SK-N-SH treated with all-trans-retinoic acid at 6 μM for 48 hours (cell line): ENCODE data around the gene TMC4.

Experiments
- ATAC-seq: fragments of 200-7000 bp; cut with Tn5 transposase; 3 replicates; pipeline ENCODE4 v1.9.1; 2020; ENCODE audit warnings: mild to moderate bottlenecking, moderate library complexity
- BACH2 ChIP-seq: fragments of 250-450 bp; sonication (Bioruptor Pico); IDR thresholded peaks from 2 replicates; pipeline ENCODE4 v1.9.0; 2021; ENCODE audit warnings: mild to moderate bottlenecking, borderline replicate concordance
- CSDC2 ChIP-seq: fragments of 250-450 bp; sonication (Bioruptor Pico); IDR thresholded peaks from 2 replicates; pipeline ENCODE4 v1.5.0; 2020; ENCODE audit warnings: mild to moderate bottlenecking, moderate library complexity
- ESRRG ChIP-seq: fragments of 250-450 bp; sonication (Bioruptor Pico); IDR thresholded peaks from 2 replicates; pipeline ENCODE4 v1.6.1; 2021; ENCODE audit warnings: mild to moderate bottlenecking
- GLIS3 ChIP-seq: fragments of 250-450 bp; sonication (Bioruptor Pico); IDR thresholded peaks from 2 replicates; pipeline ENCODE4 v1.5.0; 2020; ENCODE audit warnings: mild to moderate bottlenecking, moderate library complexity
- OSR1 ChIP-seq: fragments of 250-450 bp; sonication (Bioruptor Pico); IDR thresholded peaks from 2 replicates; pipeline ENCODE4 v1.8.0; 2022; ENCODE audit warnings: moderate library complexity, mild to moderate bottlenecking, inconsistent platforms
- PPARA ChIP-seq: fragments of 250-450 bp; sonication (Bioruptor Pico); IDR thresholded peaks from 2 replicates; pipeline ENCODE4 v1.5.0; 2020; ENCODE audit warnings: mild to moderate bottlenecking, borderline replicate concordance
- RARB ChIP-seq: fragments of 250-450 bp; sonication (Bioruptor Pico); IDR thresholded peaks from 2 replicates; pipeline ENCODE4 v1.8.0; 2021; ENCODE audit warnings: mild to moderate bottlenecking, moderate library complexity
- SNAI2 ChIP-seq: fragments of 250-450 bp; sonication (Bioruptor Pico); IDR thresholded peaks from 2 replicates; pipeline ENCODE4 v1.5.0; 2020; ENCODE audit warnings: mild to moderate bottlenecking, moderate library complexity
- TCF4 ChIP-seq: fragments of 250-450 bp; sonication (Bioruptor Pico); IDR thresholded peaks from 2 replicates; pipeline ENCODE4 v1.8.0; 2021; ENCODE audit warnings: mild to moderate bottlenecking, moderate library complexity, borderline replicate concordance
- TOX ChIP-seq: fragments of 250-450 bp; sonication (Bioruptor Pico); IDR thresholded peaks from 2 replicates; pipeline ENCODE4 v1.8.0; 2021; ENCODE audit warnings: mild to moderate bottlenecking, moderate library complexity, borderline replicate concordance
- ZC3H10 ChIP-seq: fragments of 250-450 bp; sonication (Bioruptor Pico); IDR thresholded peaks from 2 replicates; pipeline ENCODE4 v1.5.1; 2021; ENCODE audit warnings: mild to moderate bottlenecking, moderate library complexity
- ZFP3 ChIP-seq: fragments of 250-450 bp; sonication (Bioruptor Pico); IDR thresholded peaks from 2 replicates; pipeline ENCODE4 v1.5.0; 2020; ENCODE audit warnings: mild to moderate bottlenecking, moderate library complexity
- ZFP30 ChIP-seq: fragments of 450-650 bp; formaldehyde crosslinking; IDR thresholded peaks from 2 replicates; pipeline ENCODE4 v1.5.0; 2022; ENCODE audit warnings: mild to moderate bottlenecking, moderate library complexity
- ZNF565 ChIP-seq: fragments of 450-650 bp; formaldehyde crosslinking; conservative IDR thresholded peaks from 2 replicates; pipeline ENCODE4 v1.5.0; 2020; ENCODE audit warnings: low read depth, mild to moderate bottlenecking, moderate library complexity
- ZNF8 ChIP-seq: fragments of 450-650 bp; formaldehyde crosslinking; IDR thresholded peaks from 2 replicates; pipeline ENCODE4 v1.5.0; 2020; ENCODE audit warnings: mild to moderate bottlenecking, moderate library complexity
- TF ChIP-seq, protein P1 (sequence below): fragments of 250-450 bp; sonication (Bioruptor Pico); IDR thresholded peaks from 2 replicates; pipeline ENCODE4 v1.5.0; 2020; ENCODE audit warnings: mild to moderate bottlenecking, moderate library complexity
- TF ChIP-seq, protein P2 (sequence below): fragments of 250-450 bp; sonication (Bioruptor Pico); IDR thresholded peaks from 2 replicates; pipeline ENCODE4 v1.5.1; 2021; ENCODE audit warnings: mild to moderate bottlenecking, moderate library complexity
- TF ChIP-seq, protein P3 (sequence below): fragments of 250-450 bp; sonication (Bioruptor Pico); IDR thresholded peaks from 2 replicates; pipeline ENCODE4 v1.5.1; 2020; ENCODE audit warnings: low read depth, mild to moderate bottlenecking, moderate library complexity
- TF ChIP-seq, protein P4 (sequence below): fragments of 250-450 bp; sonication (Bioruptor Pico); IDR thresholded peaks from 2 replicates; pipeline ENCODE4 v1.8.0; 2020; ENCODE audit warnings: mild to moderate bottlenecking, moderate library complexity, borderline replicate concordance
- TF ChIP-seq, protein P5 (sequence below): fragments of 250-450 bp; sonication (Bioruptor Pico); IDR thresholded peaks from 2 replicates; pipeline ENCODE4 v1.8.0; 2021; ENCODE audit warnings: low read depth, mild to moderate bottlenecking, moderate library complexity, borderline replicate concordance

TMC4 gene

DNA sequence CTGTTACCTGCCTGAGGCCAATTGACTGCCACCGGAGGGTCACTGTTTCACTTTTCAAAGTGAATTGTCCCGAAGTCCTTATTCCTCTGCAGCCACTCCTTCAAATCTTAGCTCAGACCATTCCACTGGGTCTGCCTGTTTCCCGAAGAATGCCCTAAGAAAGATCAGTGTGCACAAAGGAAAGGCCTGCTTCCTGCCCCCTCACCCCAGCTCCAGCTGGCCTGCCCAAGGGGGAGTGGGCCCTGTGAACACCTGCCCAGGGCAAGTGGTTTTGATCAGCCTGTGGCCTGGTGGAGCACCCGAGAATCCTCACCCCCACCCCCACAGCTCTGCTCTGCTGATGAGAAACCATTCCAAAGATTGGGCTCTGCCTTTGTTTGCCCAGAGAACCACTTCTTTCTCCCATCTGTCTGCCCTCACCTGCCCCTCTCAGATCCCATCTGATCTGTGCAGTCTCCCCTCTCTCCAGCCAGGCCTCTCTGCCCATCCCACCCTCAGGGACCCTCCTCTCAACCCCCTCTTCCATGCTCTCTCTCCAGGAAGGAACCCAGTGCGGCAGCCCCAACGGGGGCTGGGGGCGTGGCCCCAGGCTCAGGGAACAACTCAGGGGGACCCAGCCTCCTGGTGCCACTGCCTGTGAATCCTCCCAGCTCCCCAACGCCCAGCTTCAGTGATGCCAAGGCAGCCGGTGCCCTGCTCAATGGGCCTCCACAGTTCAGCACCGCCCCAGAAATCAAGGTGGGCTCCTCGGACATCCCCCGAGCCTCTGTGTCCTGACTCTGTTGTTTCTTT lies 23.7 kb downstream of the TMC4 start (continued):
- TF ChIP-seq, protein P1, sequence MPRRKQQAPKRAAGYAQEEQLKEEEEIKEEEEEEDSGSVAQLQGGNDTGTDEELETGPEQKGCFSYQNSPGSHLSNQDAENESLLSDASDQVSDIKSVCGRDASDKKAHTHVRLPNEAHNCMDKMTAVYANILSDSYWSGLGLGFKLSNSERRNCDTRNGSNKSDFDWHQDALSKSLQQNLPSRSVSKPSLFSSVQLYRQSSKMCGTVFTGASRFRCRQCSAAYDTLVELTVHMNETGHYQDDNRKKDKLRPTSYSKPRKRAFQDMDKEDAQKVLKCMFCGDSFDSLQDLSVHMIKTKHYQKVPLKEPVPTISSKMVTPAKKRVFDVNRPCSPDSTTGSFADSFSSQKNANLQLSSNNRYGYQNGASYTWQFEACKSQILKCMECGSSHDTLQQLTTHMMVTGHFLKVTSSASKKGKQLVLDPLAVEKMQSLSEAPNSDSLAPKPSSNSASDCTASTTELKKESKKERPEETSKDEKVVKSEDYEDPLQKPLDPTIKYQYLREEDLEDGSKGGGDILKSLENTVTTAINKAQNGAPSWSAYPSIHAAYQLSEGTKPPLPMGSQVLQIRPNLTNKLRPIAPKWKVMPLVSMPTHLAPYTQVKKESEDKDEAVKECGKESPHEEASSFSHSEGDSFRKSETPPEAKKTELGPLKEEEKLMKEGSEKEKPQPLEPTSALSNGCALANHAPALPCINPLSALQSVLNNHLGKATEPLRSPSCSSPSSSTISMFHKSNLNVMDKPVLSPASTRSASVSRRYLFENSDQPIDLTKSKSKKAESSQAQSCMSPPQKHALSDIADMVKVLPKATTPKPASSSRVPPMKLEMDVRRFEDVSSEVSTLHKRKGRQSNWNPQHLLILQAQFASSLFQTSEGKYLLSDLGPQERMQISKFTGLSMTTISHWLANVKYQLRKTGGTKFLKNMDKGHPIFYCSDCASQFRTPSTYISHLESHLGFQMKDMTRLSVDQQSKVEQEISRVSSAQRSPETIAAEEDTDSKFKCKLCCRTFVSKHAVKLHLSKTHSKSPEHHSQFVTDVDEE (CRISPR knock-in tag), result no peak

DNA sequence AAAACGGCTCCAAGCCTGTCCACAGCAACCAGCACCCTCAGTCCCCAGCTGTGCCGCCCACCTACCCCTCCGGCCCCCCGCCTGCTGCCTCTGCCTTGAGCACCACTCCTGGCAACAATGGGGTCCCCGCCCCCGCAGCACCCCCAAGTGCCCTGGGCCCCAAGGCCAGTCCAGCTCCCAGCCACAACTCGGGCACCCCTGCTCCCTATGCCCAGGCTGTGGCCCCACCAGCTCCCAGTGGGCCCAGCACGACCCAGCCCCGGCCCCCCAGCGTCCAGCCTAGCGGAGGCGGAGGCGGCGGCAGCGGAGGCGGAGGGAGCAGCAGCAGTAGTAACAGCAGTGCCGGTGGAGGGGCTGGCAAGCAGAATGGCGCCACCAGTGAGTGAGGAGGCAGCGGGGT lies 24.8 kb downstream of the TMC4 start:
- no peak for ATAC-seq
- no peak for TF ChIP-seq ZNF565 (CRISPR knock-in tag)
- no peak for TF ChIP-seq CSDC2
- TF ChIP-seq, protein P1 (CRISPR knock-in tag), result no peak
- TF ChIP-seq, protein P2, sequence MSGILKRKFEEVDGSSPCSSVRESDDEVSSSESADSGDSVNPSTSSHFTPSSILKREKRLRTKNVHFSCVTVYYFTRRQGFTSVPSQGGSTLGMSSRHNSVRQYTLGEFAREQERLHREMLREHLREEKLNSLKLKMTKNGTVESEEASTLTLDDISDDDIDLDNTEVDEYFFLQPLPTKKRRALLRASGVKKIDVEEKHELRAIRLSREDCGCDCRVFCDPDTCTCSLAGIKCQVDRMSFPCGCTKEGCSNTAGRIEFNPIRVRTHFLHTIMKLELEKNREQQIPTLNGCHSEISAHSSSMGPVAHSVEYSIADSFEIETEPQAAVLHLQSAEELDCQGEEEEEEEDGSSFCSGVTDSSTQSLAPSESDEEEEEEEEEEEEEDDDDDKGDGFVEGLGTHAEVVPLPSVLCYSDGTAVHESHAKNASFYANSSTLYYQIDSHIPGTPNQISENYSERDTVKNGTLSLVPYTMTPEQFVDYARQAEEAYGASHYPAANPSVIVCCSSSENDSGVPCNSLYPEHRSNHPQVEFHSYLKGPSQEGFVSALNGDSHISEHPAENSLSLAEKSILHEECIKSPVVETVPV (CRISPR knock-in tag), result no peak
- no peak for TF ChIP-seq ZFP3
- no peak for TF ChIP-seq OSR1
- no peak for TF ChIP-seq ESRRG (CRISPR knock-in tag)
- TF ChIP-seq PPARA (CRISPR knock-in tag), result no peak
- TF ChIP-seq, protein P3, sequence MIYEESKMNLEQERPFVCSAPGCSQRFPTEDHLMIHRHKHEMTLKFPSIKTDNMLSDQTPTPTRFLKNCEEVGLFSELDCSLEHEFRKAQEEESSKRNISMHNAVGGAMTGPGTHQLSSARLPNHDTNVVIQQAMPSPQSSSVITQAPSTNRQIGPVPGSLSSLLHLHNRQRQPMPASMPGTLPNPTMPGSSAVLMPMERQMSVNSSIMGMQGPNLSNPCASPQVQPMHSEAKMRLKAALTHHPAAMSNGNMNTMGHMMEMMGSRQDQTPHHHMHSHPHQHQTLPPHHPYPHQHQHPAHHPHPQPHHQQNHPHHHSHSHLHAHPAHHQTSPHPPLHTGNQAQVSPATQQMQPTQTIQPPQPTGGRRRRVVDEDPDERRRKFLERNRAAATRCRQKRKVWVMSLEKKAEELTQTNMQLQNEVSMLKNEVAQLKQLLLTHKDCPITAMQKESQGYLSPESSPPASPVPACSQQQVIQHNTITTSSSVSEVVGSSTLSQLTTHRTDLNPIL (CRISPR knock-in tag), result no peak
- no peak for TF ChIP-seq GLIS3 (CRISPR knock-in tag)
- TF ChIP-seq ZC3H10 (CRISPR knock-in tag), result no peak
- no peak for TF ChIP-seq BACH2 (CRISPR knock-in tag)
- TF ChIP-seq TOX (CRISPR knock-in tag), result no peak
- TF ChIP-seq TCF4 (CRISPR knock-in tag), result no peak
- TF ChIP-seq SNAI2 (CRISPR knock-in tag), result no peak
- TF ChIP-seq ZNF8 (CRISPR knock-in tag), result no peak
- TF ChIP-seq, protein P4, sequence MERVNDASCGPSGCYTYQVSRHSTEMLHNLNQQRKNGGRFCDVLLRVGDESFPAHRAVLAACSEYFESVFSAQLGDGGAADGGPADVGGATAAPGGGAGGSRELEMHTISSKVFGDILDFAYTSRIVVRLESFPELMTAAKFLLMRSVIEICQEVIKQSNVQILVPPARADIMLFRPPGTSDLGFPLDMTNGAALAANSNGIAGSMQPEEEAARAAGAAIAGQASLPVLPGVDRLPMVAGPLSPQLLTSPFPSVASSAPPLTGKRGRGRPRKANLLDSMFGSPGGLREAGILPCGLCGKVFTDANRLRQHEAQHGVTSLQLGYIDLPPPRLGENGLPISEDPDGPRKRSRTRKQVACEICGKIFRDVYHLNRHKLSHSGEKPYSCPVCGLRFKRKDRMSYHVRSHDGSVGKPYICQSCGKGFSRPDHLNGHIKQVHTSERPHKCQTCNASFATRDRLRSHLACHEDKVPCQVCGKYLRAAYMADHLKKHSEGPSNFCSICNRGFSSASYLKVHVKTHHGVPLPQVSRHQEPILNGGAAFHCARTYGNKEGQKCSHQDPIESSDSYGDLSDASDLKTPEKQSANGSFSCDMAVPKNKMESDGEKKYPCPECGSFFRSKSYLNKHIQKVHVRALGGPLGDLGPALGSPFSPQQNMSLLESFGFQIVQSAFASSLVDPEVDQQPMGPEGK (CRISPR knock-in tag), result no peak
- TF ChIP-seq RARB (CRISPR knock-in tag), result no peak
- TF ChIP-seq, protein P5, sequence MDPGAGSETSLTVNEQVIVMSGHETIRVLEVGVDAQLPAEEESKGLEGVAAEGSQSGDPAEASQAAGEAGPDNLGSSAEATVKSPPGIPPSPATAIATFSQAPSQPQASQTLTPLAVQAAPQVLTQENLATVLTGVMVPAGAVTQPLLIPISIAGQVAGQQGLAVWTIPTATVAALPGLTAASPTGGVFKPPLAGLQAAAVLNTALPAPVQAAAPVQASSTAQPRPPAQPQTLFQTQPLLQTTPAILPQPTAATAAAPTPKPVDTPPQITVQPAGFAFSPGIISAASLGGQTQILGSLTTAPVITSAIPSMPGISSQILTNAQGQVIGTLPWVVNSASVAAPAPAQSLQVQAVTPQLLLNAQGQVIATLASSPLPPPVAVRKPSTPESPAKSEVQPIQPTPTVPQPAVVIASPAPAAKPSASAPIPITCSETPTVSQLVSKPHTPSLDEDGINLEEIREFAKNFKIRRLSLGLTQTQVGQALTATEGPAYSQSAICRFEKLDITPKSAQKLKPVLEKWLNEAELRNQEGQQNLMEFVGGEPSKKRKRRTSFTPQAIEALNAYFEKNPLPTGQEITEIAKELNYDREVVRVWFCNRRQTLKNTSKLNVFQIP (CRISPR knock-in tag), result no peak
- no peak for TF ChIP-seq ZFP30 (CRISPR knock-in tag)
